T1000 (cell line): Measurements from ENCODE around the gene POU4F1.

Experiments used
- DNase-seq: peaks from one replicate; lab custom pipeline; 2025; ENCODE audit warnings: mixed read lengths; lab: John Stamatoyannopoulos, UW

The POU4F1 gene

GRCh38 chr13:78606471-78607408, 3.4 kb upstream of the POU4F1 start:
- no peak for DNase-seq

- peak; percentile 0 for DNase-seq
Measured at GRCh38 chr13:78604782-78605611, 1.6 kb upstream of the POU4F1 start.

- DNase-seq, result no peak
Measured at GRCh38 chr13:78602561-78603239, 652 bp downstream of the POU4F1 start.

- no peak for DNase-seq
Measured at GRCh38 chr13:78601874-78602560, 1.3 kb downstream of the POU4F1 start.

- DNase-seq, result no peak
Measured at GRCh38 chr13:78601124-78601873, 2.1 kb downstream of the POU4F1 start.

- no peak for DNase-seq
Measured at GRCh38 chr13:78600280-78600883, 3.0 kb downstream of the POU4F1 start.

- no peak for DNase-seq
Measured at GRCh38 chr13:78599645-78600279, 3.6 kb downstream of the POU4F1 start.

- DNase-seq, result no peak
Measured at GRCh38 chr13:78598966-78599644, 4.2 kb downstream of the POU4F1 start.

GRCh38 chr13:78598116-78598781, 5.1 kb downstream of the POU4F1 start:
- no peak for DNase-seq

- DNase-seq, result no peak
Measured at GRCh38 chr13:78597602-78597932, 5.8 kb downstream of the POU4F1 start.

- no peak for DNase-seq
Measured at GRCh38 chr13:78596736-78597601, 6.4 kb downstream of the POU4F1 start.

GRCh38 chr13:78596399-78596735, 7.0 kb downstream of the POU4F1 start:
- DNase-seq, result no peak

- no peak for DNase-seq
Measured at GRCh38 chr13:78595495-78596398, 7.6 kb downstream of the POU4F1 start.

- DNase-seq, result no peak
Measured at GRCh38 chr13:78594456-78594975, 8.8 kb downstream of the POU4F1 start.

GRCh38 chr13:78593652-78594455, 9.5 kb downstream of the POU4F1 start:
- no peak for DNase-seq

GRCh38 chr13:78593129-78593528, 10.2 kb downstream of the POU4F1 start:
- DNase-seq, result no peak
